GDM1 (cell line): ENCODE results near the gene UNC45A.
"Not testable (repeated sequence)": the region's sequence is repeated elsewhere in the genome, so short reads cannot be mapped to it uniquely, and the experiment has no call there.

Experiments
- DNase-seq: peaks from one replicate; lab custom pipeline; 2025; lab: John Stamatoyannopoulos, UW

The UNC45A gene

DNA sequence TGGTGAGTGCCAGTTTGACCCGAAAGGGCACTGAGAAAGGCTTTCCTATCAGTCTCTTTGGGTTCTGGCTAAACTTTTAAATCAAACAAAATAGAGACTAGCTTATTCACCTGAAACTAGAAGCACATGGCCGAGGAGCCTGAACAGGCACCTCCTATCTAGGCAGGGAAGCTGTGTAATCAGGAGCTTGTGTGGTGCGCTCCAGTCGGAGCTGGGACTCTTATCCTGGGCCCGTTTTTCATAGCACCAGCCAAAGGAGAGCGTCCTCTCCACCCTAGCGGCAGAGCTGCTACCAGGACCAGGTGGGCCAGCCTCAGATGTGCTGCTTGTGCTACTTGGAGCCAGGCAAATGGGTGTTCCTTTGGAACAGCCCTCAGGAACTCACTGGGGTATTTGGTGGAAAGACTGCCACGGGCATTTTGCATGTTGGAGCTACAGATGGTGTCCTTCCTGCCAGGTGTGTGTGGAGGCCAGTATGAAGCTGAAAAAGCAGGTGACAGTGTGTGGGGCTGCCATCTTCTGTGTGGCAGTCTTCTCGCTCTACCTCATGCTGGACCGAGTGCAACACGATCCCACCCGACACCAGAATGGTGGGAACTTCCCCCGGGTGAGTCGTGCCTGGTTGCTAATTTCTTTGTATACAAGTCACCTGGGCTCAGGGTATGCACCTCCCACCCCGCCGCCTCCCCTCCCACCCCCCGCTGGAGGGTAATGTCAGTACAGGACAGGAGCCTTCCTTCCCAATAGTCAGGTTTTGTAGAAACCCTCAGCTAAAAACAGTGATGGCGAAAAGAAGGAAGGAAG is 31.1 kb upstream of the UNC45A start:
- no peak for DNase-seq

DNA sequence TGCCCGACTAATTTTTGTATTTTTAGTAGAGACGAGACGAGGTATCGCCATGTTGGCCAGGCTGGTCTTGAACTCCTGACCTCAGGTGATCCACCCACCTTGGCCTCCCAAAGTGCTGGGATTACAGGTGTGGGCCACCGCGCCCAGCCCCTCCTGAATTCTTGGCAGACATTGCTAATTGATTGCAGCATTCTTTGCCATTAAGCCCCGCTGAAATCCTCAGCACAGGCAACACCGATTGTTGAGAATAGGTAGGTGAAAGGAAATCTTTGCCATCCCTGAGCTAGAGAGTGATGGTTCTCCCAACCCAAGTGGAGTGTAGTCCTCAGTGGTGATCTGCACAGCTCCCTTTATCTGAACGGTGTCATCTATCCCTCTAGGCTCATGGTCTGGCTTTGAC is 30.3 kb upstream of the UNC45A start:
- DNase-seq = no peak

DNA sequence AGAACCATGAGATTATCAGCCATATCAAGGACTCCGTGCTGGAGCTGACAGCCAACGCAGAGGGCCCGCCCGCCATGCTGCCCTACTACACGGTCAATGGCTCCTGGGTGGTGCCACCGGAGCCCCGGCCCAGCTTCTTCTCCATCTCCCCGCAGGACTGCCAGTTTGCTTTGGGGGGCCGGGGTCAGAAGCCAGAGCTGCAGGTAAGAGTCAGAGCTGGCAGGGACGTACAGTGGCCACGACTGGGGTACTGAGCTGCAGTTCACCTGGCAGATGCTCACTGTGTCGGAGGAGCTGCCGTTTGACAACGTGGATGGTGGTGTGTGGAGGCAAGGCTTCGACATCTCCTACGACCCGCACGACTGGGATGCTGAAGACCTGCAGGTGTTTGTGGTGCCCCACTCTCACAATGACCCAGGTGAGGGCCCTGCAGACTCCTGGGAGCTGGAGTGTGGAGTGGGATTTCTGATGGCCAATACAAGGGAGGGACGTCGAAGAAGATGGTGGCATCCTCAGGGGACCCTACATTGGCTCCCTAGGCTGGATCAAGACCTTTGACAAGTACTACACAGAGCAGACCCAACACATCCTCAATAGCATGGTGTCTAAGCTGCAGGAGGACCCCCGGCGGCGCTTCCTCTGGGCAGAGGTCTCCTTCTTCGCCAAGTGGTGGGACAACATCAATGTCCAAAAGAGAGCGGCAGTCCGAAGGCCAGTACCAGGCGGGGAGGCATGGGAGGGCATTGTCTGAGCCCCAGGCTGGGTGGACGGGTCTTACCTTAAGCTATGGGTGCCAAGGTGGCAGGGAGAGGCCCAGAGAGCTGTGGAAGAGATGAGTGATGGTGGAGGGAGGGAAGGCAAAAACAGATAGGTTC is 29.5 kb upstream of the UNC45A start:
- DNase-seq = no peak

DNA sequence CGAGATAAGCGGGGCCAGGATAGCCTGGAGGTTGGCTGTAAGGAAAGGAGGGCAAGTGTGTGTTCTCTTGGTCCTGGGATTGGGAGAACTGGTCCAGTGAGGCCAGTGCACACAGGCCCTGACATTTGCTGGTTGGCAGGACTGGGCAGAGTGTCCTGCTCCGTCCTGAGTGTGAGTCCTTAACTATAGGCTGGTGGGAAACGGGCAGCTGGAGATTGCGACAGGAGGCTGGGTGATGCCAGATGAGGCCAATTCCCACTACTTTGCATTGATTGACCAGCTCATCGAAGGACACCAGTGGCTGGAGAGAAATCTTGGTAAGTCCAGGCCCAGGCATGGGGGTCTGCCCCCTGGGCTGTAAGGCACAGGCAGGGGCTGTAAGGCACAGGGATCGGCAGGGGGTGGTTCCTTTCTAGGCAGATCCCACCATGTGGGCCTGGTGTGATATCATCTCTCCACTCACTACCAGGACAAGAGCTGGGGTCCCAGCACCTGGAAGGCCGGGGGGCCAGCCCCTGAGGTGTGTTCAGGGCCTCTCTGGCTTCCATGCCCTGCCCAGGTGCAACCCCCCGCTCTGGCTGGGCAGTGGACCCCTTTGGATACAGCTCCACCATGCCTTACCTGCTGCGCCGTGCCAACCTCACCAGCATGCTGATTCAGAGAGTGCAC is 28.8 kb upstream of the UNC45A start:
- no peak for DNase-seq

DNA sequence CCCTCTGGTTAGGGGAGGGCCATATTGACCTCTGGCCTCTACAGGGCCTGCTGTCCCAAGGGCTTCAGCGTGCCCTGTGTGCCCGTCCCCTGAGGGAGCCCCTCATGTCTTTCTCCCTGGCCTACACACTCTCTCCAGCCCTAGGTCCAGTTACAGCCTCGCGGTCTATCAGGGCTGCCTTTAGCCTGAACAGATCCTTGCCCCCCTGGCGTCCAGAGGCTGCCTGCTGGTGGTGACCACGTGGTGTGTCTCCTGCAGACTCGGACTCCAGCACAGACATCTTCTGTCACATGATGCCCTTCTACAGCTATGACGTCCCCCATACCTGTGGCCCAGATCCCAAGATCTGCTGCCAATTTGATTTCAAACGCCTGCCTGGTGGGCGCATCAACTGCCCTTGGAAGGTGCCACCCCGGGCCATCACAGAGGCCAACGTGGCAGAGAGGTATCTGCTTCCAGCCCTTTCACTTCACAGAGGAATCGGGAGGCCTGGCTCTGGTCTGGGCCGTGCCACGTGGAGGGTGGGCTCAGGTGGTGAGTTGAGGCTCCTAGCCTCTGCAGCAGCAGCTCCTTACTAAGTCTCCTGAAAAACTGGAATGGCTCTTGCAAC is 27.9 kb upstream of the UNC45A start:
- DNase-seq = no peak

DNA sequence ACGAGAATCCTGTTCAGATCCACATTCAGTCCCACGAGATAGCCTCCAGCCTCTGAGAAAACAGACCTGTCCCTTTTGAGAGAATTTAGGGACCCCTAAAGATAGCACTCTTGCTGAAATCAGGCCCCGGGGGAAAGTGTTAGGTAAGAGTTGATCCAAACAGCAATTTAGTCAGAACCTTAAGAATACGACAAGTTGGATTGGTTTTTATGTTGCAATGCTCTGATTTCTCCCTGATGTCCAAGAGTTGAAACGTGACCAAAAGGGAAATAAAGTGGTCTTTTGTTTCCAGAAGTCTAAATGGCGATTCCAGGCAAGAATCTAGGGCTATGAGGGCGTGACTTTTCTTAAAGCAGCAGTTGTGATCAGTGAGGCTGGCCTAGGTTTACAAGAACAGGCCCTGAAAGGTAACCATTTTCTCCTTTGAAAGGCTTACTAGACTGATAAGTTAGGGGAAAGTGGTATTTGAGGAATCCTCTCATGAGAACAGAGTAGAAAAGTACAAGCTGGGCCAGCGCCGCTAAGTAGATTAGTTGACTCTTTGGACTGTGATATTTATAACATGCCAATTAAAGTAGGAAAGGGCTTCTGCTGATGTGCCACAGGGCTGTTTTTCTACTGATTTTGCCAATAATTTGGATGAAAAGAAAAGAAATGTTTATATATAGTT is 27.1 kb upstream of the UNC45A start:
- no peak for DNase-seq

DNA sequence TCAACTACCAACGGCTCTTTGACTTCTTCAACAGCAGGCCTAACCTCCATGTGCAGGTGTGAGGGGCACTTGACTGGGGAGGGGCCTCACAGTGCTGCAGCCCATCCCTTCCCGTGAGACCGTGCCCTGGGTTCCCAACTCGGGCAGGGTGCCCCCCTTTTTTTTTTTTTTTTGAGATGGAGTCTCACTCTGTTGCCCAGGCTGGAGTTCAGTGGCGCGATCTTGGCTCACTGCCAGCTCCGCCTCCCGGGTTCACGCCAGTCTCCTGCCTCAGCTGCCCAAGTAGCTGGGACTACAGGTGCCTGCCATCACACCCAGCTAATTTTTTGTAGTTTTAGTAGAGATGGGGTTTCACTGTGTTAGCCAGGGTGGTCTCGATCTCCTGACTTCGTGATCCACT is 25.6 kb upstream of the UNC45A start:
- DNase-seq = not testable (repeated sequence)

DNA sequence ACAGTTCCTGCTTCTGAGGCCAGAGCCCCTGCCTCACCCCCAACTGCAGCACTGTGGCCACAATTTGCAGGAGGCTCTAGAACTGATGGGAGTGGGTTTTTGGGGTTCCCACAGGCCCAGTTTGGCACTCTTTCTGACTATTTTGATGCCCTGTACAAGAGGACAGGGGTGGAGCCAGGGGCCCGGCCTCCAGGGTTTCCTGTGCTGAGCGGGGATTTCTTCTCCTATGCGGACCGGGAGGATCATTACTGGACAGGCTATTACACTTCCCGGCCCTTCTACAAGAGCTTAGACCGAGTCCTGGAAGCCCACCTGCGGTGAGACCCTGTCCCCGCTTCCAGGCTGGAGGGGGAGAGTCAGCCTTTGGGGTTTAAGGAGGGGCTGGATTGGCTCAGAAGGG is 25.1 kb upstream of the UNC45A start:
- no peak for DNase-seq

DNA sequence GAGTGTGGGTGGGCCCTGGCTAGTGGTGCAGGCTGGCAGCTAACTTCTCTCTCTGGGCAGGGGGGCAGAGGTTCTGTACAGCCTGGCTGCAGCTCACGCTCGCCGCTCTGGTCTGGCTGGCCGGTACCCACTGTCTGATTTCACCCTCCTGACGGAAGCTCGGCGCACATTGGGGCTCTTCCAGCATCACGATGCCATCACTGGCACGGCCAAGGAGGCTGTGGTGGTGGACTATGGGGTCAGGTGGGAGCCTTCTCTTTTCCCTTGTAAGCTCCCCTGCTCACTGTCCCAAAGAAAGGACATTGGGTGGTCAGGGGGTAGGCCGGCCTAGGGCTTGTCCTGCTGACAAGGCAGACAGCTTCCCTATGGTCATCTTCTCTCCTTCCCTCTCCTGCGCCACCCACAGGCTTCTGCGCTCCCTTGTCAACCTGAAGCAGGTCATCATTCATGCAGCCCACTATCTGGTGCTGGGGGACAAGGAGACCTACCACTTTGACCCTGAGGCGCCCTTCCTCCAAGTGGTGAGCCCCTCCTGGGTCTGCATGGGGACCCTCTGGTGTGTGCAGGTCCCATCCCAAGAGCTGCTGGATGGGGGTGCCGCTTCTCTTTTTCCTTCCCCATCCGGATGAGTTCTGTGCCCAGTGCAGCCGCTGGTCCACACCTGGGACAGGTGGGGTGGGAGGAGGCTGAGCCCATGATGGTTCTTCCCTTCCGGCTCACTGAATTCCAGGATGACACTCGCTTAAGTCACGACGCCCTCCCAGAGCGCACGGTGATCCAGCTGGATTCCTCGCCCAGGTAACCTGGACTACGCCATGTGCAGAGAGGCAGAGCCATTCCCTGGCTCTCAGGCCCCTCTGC is 24.4 kb upstream of the UNC45A start:
- no peak for DNase-seq

DNA sequence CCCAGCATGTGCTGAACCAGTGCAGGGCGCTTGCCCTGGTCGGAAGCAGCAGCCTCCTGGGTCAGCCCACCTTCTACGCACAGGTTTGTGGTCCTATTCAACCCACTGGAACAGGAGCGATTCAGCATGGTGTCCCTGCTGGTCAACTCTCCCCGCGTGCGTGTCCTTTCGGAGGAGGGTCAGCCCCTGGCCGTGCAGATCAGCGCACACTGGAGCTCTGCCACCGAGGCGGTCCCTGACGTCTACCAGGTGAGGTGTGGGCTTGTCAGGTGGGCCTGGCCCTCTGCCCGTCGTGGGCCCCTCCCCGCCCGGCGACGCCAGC is 23.8 kb upstream of the UNC45A start:
- DNase-seq = no peak

DNA sequence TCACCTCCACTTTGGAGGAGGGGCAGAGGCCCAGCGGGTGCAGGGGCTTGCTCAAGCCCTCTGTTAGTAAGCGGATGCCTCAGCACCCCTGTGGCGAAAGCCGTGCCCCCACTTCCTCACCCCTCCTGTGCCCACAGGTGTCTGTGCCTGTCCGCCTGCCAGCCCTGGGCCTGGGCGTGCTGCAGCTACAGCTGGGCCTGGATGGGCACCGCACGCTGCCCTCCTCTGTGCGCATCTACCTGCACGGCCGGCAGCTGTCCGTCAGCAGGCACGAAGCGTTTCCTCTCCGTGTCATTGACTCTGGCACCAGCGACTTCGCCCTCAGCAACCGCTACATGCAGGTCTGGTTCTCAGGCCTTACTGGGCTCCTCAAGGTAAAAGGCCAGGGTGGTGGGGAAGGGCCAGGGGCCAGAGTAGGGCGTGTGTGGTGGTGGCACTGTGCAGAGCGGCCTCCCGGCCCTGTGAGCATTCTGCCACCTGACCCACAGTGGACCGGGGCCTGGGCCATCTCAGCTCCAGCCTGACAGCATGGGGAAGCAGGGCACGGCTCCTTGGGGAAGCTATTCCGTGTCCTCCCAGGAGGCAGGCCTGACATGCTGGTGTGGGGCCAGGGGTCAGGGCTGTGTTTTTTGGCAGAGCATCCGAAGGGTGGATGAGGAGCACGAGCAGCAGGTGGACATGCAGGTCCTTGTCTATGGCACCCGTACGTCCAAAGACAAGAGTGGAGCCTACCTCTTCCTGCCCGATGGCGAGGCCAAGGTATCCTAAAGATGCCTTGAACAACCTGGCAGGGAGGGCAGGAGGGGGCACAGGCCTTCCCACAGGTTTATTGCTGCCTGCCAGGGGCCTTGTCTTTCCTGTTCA is 22.9 kb upstream of the UNC45A start:
- no peak for DNase-seq

DNA sequence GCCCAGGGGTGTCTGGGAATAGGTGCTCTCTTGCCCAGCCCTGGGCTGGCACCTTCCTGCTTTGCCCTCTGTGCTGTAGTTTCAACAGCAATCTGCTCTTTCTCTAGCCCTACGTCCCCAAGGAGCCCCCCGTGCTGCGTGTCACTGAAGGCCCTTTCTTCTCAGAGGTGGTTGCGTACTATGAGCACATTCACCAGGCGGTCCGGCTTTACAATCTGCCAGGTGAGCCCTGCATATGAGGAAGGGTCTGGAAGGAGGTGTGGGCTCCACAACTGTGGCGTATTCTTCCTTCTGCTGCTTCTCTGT is 22.4 kb upstream of the UNC45A start:
- DNase-seq = no peak

DNA sequence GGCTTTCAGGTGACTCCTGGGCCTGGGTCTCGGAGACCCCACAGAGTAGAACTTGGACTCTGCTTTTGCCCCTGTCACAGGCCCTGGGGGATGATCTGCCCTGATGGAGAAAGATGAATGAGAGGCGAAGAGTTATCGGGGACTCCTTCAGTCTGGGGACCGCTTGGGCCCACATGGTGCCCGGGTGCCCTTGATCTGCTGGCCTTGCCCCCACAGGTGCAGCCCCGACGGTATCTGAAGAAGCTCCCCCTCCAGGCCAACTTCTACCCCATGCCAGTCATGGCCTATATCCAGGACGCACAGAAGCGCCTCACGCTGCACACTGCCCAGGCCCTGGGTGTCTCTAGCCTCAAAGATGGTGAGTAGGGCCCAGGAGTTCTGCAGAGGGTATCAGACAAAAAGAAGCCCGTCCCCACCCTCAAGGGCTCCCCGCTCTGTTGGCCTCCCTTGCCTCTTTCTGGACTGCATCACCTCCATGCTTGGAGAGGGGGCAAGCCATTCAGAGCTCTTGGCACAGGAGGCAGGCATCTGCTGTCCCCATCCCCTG is 21.6 kb upstream of the UNC45A start:
- DNase-seq = no peak

DNA sequence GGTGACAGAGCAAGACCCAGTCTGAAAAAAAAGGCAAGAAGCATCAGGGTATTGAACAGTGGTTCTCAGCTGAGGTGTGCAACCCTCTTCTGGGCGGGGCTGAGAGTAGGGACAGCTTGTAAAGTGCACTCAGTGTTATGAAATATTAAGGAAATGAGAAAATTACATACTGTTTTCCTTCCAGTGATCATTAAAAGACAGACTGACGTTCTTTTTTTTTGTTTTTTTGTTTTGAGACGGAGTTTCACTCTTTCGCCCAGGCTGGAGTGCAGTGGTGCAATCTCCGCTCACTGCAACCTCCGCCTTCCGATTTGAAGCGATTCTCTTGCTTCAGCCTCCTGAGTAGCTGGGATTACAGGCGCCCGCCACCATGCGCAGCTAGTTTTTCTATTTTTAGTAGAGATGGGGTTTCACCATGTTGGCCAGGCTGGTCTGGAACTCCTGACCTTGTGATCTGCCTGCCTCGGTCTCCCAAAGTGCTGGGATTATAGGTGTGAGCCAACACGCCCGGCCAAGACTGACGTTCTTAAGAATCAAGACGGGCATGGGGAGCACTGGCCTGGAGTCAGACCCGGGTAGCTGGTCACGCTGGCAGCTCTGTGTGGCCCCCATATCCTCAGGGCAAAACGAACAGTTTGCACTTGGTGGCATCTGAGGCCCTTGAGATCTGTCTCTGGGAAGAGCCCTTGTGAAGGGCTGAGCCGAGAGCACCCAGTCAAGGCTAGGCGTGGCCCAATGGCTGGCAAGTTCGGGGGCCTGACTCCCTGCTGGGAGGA is 20.6 kb upstream of the UNC45A start:
- no peak for DNase-seq

DNA sequence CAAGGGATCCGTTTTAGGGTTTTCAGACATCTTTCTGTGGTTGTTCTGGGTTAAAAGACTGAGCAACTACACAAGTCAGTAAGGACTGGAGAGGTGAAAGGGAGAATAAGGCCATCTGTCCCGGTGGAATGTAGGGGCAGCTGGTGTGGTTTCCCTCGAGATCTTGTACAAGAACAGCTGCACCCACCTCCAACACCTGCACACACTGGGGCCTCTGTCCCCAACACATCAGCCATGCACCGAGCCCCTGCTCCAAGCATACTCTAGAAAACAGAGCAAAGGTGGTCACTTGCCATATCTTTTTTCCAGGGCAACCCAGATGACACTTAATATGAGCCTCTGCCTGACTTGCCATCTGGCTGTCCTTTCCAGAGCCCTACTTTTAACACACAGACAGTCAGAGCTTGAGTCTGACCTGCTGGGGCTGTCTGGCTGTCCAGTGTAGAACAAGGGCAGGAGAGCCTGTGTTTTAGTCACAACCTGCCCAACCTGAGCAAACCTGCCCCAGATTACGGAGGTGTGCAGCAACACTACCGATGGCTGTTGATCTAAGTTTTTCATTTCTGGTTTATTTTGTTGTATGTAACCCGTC is 19.8 kb upstream of the UNC45A start:
- DNase-seq = no peak

DNA sequence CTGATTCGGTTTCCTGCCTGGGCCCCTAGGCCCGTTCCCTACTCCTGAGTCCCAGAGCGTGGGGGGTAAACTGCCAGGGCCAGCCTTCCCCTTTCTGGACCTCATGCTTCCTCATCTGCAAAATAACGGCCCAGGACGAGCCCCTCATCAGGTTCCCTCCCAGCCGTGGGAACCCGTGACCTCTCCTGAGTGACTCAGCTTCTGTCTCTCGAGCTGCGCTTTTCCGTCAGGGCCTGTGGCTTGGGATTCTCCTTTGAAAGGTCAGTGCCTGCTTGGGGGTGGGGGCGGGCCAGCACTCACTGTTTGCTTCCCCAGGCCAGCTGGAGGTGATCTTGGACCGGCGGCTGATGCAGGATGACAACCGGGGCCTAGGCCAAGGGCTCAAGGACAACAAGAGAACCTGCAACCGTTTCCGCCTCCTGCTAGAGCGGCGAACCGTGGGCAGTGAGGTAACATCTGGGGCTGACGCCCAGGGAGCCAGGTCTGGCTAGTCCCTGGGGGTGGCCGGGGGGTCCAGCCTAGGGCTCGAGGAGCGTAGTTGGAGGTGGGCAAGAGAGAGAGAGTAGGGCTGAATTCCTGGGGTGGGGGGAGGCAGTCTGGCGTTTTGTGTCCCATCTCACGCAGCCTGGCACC is 19.2 kb upstream of the UNC45A start:
- peak; percentile 82 for DNase-seq

DNA sequence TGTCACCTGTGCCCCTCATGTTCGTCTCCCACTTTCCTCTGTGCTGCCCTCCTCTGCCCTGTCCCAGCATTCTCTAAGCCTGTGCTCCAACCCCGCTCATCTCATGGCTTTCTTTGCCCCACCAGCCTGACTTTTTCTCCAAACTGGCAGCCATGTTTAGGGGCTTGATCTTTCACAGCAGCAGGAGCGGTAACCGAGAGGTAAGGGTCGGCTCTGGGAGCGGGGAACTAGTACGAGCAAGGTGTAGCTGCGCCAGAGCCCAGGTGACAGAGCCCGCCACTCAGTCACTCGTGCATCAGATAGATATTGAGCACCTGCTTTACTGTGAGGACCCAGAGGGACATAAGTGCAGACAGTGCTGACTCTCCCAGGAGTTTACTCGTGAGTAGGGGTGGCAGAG is 18.6 kb upstream of the UNC45A start:
- DNase-seq = no peak

DNA sequence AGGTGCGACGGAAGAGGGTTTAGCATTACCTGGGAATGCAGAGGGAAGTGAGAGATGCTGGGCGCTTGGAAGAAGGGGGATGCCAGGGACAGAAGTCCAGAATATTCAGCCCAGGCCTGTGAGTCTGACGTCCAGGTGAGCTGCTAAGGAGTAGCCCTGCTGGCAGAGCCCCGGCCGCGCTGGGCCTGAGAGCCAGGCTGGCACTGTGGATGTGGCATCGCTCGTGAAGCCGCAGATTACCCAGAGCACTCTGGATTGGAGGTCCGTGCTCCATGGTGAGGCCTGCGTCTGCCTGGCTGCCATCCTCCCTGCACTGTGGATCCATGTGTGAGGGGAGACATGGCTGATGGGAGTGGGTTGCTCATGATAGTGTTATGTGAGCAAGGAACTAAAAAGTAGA is 17.5 kb upstream of the UNC45A start:
- no peak for DNase-seq
